ENCODE measurements around the gene SLC25A11. TPM values are rescaled to one million over a fixed set of nuclear protein-coding genes. Genes with fewer than 3 reads are reported as not detected.

SLC25A11 gene
- total RNA-seq, 1 donor: 51.8 TPM

DNA sequence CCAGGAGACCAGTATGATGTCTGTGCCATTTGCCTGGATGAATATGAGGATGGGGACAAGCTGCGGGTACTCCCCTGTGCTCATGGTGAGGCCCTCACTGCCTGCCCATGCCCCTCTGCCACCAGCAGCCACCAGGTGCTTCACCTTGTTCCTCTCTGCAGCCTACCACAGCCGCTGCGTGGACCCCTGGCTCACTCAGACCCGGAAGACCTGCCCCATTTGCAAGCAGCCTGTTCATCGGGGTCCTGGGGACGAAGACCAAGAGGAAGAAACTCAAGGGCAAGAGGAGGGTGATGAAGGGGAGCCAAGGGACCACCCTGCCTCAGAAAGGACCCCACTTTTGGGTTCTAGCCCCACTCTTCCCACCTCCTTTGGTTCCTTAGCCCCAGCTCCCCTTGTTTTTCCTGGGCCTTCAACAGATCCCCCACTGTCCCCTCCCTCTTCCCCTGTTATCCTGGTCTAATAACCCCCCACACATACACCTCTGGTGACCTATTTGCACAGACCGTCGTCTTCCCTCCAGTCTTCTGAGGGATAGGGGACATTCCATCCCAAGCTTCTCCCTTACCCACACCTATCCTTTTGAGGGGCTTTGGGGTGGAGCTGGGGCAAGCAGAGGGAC is 4.8 kb upstream of the SLC25A11 start:
- no peak for DNase-seq (ENCODE audit: low read depth)
- TF ChIP-seq, protein P1, sequence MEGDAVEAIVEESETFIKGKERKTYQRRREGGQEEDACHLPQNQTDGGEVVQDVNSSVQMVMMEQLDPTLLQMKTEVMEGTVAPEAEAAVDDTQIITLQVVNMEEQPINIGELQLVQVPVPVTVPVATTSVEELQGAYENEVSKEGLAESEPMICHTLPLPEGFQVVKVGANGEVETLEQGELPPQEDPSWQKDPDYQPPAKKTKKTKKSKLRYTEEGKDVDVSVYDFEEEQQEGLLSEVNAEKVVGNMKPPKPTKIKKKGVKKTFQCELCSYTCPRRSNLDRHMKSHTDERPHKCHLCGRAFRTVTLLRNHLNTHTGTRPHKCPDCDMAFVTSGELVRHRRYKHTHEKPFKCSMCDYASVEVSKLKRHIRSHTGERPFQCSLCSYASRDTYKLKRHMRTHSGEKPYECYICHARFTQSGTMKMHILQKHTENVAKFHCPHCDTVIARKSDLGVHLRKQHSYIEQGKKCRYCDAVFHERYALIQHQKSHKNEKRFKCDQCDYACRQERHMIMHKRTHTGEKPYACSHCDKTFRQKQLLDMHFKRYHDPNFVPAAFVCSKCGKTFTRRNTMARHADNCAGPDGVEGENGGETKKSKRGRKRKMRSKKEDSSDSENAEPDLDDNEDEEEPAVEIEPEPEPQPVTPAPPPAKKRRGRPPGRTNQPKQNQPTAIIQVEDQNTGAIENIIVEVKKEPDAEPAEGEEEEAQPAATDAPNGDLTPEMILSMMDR (IDR thresholded peaks at IDR 0.05; ENCODE audit: insufficient read depth, low read depth, low read length): no peak
- H3K4me3 ChIP-seq (ENCODE audit: low read depth, low read length): peak overlapping the region; percentile 27

DNA sequence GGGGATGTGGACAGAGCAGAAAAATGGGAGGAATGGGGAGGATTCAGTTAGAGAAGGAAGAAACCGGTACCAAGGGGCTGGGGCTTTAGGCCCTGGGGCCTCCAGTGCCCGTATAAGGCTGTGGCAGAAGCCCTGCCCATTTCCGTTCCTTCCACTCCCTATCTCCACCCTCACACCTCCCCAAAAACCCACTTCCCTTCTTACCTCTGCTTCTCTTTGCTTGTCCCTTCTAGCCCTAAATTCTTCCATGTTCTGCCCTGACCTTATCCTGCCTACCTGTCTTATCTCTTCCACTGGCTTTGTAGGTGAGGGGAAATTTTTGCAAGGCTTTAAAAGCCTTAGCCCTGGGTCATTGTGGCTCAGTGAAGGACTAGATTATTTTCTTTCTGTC is 4.3 kb upstream of the SLC25A11 start:
- TF ChIP-seq, protein P1 (IDR thresholded peaks at IDR 0.05; ENCODE audit: insufficient read depth, low read depth, low read length): no peak
- DNase-seq (ENCODE audit: low read depth): no peak
- H3K4me3 ChIP-seq (ENCODE audit: low read depth, low read length): no peak overlapping the region

DNA sequence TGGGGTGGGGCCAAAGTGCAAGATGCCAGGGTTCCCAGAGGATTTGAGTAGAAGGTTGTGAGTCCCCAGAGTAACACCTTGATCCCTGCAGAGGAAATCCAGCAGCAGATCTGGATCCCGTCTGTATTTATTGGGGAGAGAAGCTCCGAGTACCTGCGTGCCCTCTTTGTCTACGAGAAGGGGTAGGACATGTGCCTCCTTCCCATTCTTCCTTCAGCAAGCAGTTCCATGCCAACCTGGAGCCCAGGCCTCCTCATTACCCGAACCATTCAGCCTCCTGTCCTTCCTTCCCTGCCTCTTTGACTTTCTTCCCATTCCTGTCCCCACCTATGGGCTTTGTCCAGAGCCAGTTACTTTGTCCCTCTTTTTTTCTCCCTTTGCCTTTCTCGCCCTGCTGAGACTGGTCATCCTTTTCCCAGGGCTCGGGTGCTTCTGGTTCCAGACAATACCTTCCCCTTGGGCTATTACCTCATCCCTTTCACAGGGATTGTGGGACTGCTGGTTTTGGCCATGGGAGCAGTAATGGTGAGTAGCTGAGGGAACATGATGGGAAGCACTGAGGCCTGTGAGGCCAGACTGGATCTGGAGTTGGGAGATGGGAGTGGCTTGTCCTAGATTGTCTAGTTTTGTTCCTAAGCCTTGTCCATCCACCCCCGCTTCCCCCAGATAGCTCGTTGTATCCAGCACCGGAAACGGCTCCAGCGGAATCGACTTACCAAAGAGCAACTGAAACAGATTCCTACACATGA is 3.1 kb upstream of the SLC25A11 start:
- no peak for DNase-seq (ENCODE audit: low read depth)
- H3K4me3 ChIP-seq (ENCODE audit: low read depth, low read length): no peak overlapping the region
- TF ChIP-seq, protein P1 (IDR thresholded peaks at IDR 0.05; ENCODE audit: insufficient read depth, low read depth, low read length): no peak

DNA sequence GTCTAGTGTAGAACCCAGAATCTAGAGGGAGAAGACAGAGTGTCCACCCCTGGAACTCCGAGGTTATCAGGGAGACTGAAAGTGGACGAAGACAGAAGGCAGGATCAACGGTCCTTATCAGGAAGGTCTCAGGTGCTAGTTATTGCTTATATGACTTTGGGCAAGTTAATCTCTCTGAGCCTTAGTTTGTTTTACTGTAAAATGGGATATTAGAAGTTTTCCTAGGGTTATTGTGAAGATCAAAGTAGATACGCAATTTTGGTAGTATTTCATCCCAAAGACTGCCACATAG is 1.4 kb upstream of the SLC25A11 start:
- peak overlapping the region; percentile 96 for H3K4me3 ChIP-seq (ENCODE audit: low read depth, low read length)
- DNase-seq (ENCODE audit: low read depth): no peak

DNA sequence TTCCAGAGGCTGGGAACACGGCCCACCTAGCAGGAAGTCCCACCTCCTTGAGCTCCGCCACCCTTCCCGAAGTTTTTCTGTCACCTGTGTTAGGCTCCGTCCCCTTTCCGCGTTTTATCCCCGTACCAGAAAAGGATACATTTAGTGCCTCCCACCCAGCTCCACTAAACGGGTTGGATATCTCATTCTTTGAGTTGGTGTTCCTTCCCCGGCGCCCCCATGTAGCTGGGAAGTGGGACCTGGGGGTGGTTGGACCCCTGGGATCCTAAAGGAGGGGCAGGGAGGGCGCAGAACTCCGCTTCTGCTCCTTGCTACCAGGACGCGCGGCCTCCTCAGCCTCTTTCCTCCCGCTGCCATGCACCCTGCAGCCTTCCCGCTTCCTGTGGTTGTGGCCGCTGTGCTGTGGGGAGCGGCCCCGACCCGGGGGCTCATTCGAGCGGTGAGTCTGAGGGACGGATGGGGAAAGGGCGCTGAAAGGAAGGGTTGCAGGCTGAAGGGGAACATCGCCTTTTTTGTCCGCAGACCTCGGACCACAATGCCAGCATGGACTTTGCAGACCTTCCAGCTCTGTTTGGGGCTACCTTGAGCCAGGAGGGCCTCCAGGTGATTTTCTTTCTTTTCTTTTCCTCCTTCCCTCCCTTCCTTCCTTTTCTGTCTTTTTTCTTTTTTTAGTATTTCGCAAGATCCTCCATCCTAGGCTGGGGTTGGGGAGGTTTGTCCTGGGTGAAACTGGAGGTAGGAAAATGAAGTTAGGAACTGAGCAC is 891 bp upstream of the SLC25A11 start:
- TF ChIP-seq, protein P1 (IDR thresholded peaks at IDR 0.05; ENCODE audit: insufficient read depth, low read depth, low read length): no peak
- DNase-seq (ENCODE audit: low read depth): no peak
- peak overlapping the region; percentile 96 for H3K4me3 ChIP-seq (ENCODE audit: low read depth, low read length)

More for the DNA sequence above, 1.4 kb upstream of the SLC25A11 start:
- TF ChIP-seq, protein P1 (IDR thresholded peaks at IDR 0.05; ENCODE audit: insufficient read depth, low read depth, low read length): no peak

DNA sequence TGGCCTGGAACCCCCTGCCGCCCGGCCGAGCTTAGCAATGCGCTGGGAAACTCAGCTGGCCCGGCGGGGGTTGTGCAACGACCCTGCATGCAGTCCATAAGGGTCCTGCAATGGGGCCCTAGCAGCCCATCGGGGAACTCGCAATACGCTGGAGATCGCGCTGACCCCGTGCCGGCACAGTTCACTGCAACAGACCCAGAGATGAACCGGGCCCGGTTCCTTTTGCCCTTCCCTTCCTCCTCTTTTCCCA is 375 bp downstream of the SLC25A11 start:
- H3K4me3 ChIP-seq (ENCODE audit: low read depth, low read length): peak overlapping the region; percentile 96
- peak; percentile 41 for DNase-seq (ENCODE audit: low read depth)
- TF ChIP-seq, protein P1 (IDR thresholded peaks at IDR 0.05; ENCODE audit: insufficient read depth, low read depth, low read length): no peak
